Gastroesophageal sphincter (tissue), 3 donors: Measurements from ENCODE around the gene NLGN1.

Experiments used
- EP300 ChIP-seq: sonication (generic); formaldehyde crosslinking; IDR thresholded peaks from one replicate; pipeline ENCODE4 v1.6.1; 2017; ENCODE audit warnings: antibody characterized with exemption, mild to moderate bottlenecking
- POLR2A ChIP-seq, 2 donors: fragments of 450-650 bp; IDR thresholded peaks; one replicate each; pipeline ENCODE4 v1.6.1; 2017; ENCODE audit warnings: antibody characterized with exemption in 2 of 2, mild to moderate bottlenecking in 2 of 2, moderate library complexity in 1 of 2
- POLR2AphosphoS5 ChIP-seq: sonication (generic); formaldehyde crosslinking; IDR thresholded peaks from one replicate; pipeline ENCODE4 v1.6.1; 2017; ENCODE audit warnings: antibody characterized with exemption
- TF ChIP-seq, protein P1 (sequence below), 4 experiments: fragments of 200-600 bp in 2 of 4; fragments of 450-650 bp in 2 of 4; sonication (generic) in 1 of 4; IDR thresholded peaks; one replicate each; pipeline ENCODE4 v1.5.1; 2017 to 2019; ENCODE audit warnings: antibody characterized with exemption in 4 of 4, mild to moderate bottlenecking in 2 of 4, moderate library complexity in 2 of 4

DNA sequence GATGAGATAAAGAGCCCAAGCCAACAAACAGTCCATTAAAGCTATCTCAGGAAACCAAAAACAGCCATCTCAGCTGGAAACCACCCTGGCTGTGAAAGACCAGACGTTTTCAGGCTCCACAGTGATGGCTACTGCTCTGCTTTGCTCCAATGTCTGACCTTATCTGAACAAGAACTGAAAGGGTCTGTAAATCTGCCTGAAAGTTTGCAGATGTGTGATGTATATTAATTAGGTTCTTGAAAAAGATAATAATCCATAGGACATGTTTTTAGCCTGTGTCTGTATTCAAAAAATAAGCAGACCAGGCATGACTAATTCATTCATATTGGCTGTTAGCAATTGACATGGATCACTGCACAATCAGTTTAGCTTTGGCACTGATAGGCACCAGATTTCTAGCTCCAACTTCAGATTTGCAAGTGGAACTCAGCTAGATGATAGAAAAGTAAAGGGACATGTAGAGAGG lies 850.2 kb downstream of the NLGN1 start:
- TF ChIP-seq, protein P1, sequence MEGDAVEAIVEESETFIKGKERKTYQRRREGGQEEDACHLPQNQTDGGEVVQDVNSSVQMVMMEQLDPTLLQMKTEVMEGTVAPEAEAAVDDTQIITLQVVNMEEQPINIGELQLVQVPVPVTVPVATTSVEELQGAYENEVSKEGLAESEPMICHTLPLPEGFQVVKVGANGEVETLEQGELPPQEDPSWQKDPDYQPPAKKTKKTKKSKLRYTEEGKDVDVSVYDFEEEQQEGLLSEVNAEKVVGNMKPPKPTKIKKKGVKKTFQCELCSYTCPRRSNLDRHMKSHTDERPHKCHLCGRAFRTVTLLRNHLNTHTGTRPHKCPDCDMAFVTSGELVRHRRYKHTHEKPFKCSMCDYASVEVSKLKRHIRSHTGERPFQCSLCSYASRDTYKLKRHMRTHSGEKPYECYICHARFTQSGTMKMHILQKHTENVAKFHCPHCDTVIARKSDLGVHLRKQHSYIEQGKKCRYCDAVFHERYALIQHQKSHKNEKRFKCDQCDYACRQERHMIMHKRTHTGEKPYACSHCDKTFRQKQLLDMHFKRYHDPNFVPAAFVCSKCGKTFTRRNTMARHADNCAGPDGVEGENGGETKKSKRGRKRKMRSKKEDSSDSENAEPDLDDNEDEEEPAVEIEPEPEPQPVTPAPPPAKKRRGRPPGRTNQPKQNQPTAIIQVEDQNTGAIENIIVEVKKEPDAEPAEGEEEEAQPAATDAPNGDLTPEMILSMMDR (IDR thresholded peaks at IDR 0.05) = no peak
- no peak for TF ChIP-seq POLR2A (IDR thresholded peaks at IDR 0.05)
- no peak for TF ChIP-seq POLR2AphosphoS5
- no peak for TF ChIP-seq EP300
